H1 (cell line): Measurements from ENCODE around the gene VAV2. TPM values are rescaled to one million over a fixed set of nuclear protein-coding genes. Genes with fewer than 3 reads are reported as not detected.

Experiments used
- CTCF ChIA-PET: fragments of 300-600 bp; sonication (Branson Sonifier 250); formaldehyde crosslinking; loops from one replicate; lab custom pipeline; 2021; ENCODE audit not compliant: partially characterized antibody; lab: Charles Lee
- POLR2A ChIA-PET: fragments of 300-600 bp; sonication (Branson Sonifier 250); formaldehyde crosslinking; loops from one replicate; lab custom pipeline; 2021; ENCODE audit warnings: inconsistent platforms; ENCODE audit not compliant: partially characterized antibody; lab: Charles Lee
- DNase-seq, 2 experiments: peaks; one replicate each; pipeline versions ENCODE4 v3.0.0 to v3.0.0-alpha.2; 2010 to 2022; ENCODE audit warnings: low spot score in 2 of 2, low read depth in 1 of 2, mixed read lengths in 1 of 2
- FAIRE-seq: peaks from 2 replicates; lab custom pipeline; 2011; peaks lifted over from hg19 to GRCh38; lab: Jason Lieb, UNC
- H2AFZ ChIP-seq: 2 replicates; pipeline ENCODE4 v1.8.1; 2012; ENCODE audit warnings: low read length, inconsistent platforms
- H2AK5ac ChIP-seq: 2 replicates; pipeline ENCODE4 v1.6.1; 2013; ENCODE audit warnings: low read depth, low read length
- H2BK120ac ChIP-seq: replicated peaks from 2 replicates; pipeline ENCODE3; 2013; ENCODE audit warnings: low read depth, low read length, inconsistent platforms
- H2BK12ac ChIP-seq: 2 replicates; pipeline ENCODE4 v1.6.1; 2013; ENCODE audit warnings: low read depth, low read length
- H2BK15ac ChIP-seq: 2 replicates; pipeline ENCODE4 v1.6.1; 2013; ENCODE audit warnings: low read length
- H2BK20ac ChIP-seq: 2 replicates; pipeline ENCODE4 v1.6.1; 2013; ENCODE audit warnings: low read length
- H2BK5ac ChIP-seq: 2 replicates; pipeline ENCODE4 v1.6.1; 2013; ENCODE audit warnings: low read depth, low read length
- H3K14ac ChIP-seq: 2 replicates; pipeline ENCODE4 v1.6.1; 2013; ENCODE audit warnings: inconsistent platforms; ENCODE audit not compliant: insufficient read length
- H3K18ac ChIP-seq: 2 replicates; pipeline ENCODE4 v1.6.1; 2013; ENCODE audit warnings: low read length; ENCODE audit errors: extremely low read depth
- H3K23ac ChIP-seq: 2 replicates; pipeline ENCODE4 v1.6.1; 2013; ENCODE audit warnings: inconsistent platforms; ENCODE audit not compliant: insufficient read length
- H3K23me2 ChIP-seq: 2 replicates; pipeline ENCODE4 v1.6.1; 2013; ENCODE audit warnings: low read depth, low read length
- H3K27ac ChIP-seq: 2 replicates; pipeline ENCODE4 v1.6.1; 2011; ENCODE audit warnings: low read depth, low read length, inconsistent platforms
- H3K27me3 ChIP-seq, 4 experiments: replicated peaks in 1 of 4; 1 replicate in 1 of 4; 2 replicates in 3 of 4; pipeline versions ENCODE4 v1.6.1 to v1.8.1; 2011 to 2013; ENCODE audit warnings: low read length in 3 of 4, mild to moderate bottlenecking in 3 of 4, inconsistent platforms in 2 of 4, mixed read lengths in 2 of 4, moderate library complexity in 1 of 4; ENCODE audit not compliant: control insufficient read depth in 3 of 4, insufficient read depth in 3 of 4; ENCODE audit errors: extremely low read depth in 1 of 4
- H3K36me3 ChIP-seq, 4 experiments: 2 replicates each; pipeline versions ENCODE4 v1.6.1 to v1.8.1; 2011 to 2013; ENCODE audit warnings: mild to moderate bottlenecking in 4 of 4, low read length in 3 of 4, moderate library complexity in 2 of 4, control low read depth in 1 of 4, inconsistent platforms in 1 of 4; ENCODE audit not compliant: insufficient read depth in 4 of 4, control insufficient read depth in 2 of 4
- H3K4ac ChIP-seq: replicated peaks from 2 replicates; pipeline ENCODE3; 2013; ENCODE audit warnings: low read length, low read depth, mixed read lengths, inconsistent platforms; ENCODE audit not compliant: insufficient read length
- H3K4me1 ChIP-seq, 4 experiments: replicated peaks in 1 of 4; 1 replicate in 1 of 4; 2 replicates in 3 of 4; pipeline versions ENCODE4 v1.6.1 to v1.8.1; 2011 to 2013; ENCODE audit warnings: low read length in 3 of 4, inconsistent platforms in 2 of 4, mixed read lengths in 1 of 4; ENCODE audit not compliant: insufficient read depth in 4 of 4, control insufficient read depth in 3 of 4
- H3K4me2 ChIP-seq, 2 experiments: 2 replicates each; pipeline versions ENCODE4 v1.6.1 to v1.8.1; 2011 to 2013; ENCODE audit warnings: low read depth in 2 of 2, low read length in 2 of 2, control low read depth in 1 of 2, inconsistent platforms in 1 of 2, mild to moderate bottlenecking in 1 of 2; ENCODE audit not compliant: insufficient read depth in 1 of 2
- H3K4me3 ChIP-seq, 4 experiments: fragments of 200-600, 300-600 bp in 1 of 4; sonication (generic), shearing (Covaris generic), sonication (Bioruptor Twin) in 1 of 4; 2 replicates each; pipeline versions ENCODE4 v1.5.1 to v1.8.1; 2011 to 2016; ENCODE audit warnings: low read length in 4 of 4, low read depth in 3 of 4, control low read depth in 2 of 4, inconsistent platforms in 2 of 4, mild to moderate bottlenecking in 2 of 4, mixed read lengths in 1 of 4, moderate library complexity in 1 of 4; ENCODE audit not compliant: insufficient read depth in 2 of 4; ENCODE audit errors: extremely low read depth in 1 of 4
- H3K56ac ChIP-seq: replicated peaks from 2 replicates; pipeline ENCODE3; 2013; ENCODE audit warnings: low read depth, mild to moderate bottlenecking, mixed read lengths, low read length, inconsistent platforms; ENCODE audit not compliant: insufficient read length
- H3K79me1 ChIP-seq: 2 replicates; pipeline ENCODE4 v1.6.1; 2013; ENCODE audit warnings: low read depth, low read length, control low read depth
- H3K79me2 ChIP-seq, 2 experiments: 2 replicates each; pipeline versions ENCODE4 v1.6.1 to v1.8.1; 2012 to 2013; ENCODE audit warnings: low read length in 2 of 2, mild to moderate bottlenecking in 2 of 2, inconsistent platforms in 1 of 2; ENCODE audit not compliant: insufficient read depth in 2 of 2, control insufficient read depth in 1 of 2
- H3K9ac ChIP-seq, 4 experiments: replicated peaks in 1 of 4; 1 replicate in 1 of 4; 2 replicates in 3 of 4; pipeline versions ENCODE4 v1.6.1 to v1.8.1; 2011 to 2013; ENCODE audit warnings: low read depth in 3 of 4, low read length in 3 of 4, control low read depth in 2 of 4, mild to moderate bottlenecking in 2 of 4, moderate library complexity in 2 of 4, inconsistent platforms in 1 of 4; ENCODE audit errors: extremely low read depth in 1 of 4
- H3K9me3 ChIP-seq, 2 experiments: 2 replicates each; pipeline versions ENCODE4 v1.6.1 to v1.8.1; 2012 to 2013; ENCODE audit warnings: mild to moderate bottlenecking in 2 of 2, moderate library complexity in 2 of 2, control low read depth in 1 of 2, inconsistent platforms in 1 of 2, low read depth in 1 of 2, low read length in 1 of 2, mixed read lengths in 1 of 2; ENCODE audit not compliant: insufficient read depth in 2 of 2
- H4K20me1 ChIP-seq, 2 experiments: replicated peaks in 1 of 2; 2 replicates each; pipeline versions ENCODE3 to v1.8.1; 2011 to 2013; ENCODE audit warnings: inconsistent platforms in 2 of 2, low read length in 2 of 2, mild to moderate bottlenecking in 1 of 2; ENCODE audit not compliant: insufficient read depth in 2 of 2, control insufficient read depth in 1 of 2
- H4K5ac ChIP-seq: 2 replicates; pipeline ENCODE4 v1.6.1; 2013; ENCODE audit warnings: low read length, low read depth, mixed read lengths, inconsistent platforms; ENCODE audit not compliant: insufficient read length
- H4K8ac ChIP-seq: 2 replicates; pipeline ENCODE4 v1.8.0; 2013; ENCODE audit warnings: mild to moderate bottlenecking, moderate library complexity, low read length, inconsistent platforms; ENCODE audit not compliant: insufficient read depth; ENCODE audit errors: extremely low read depth
- H4K91ac ChIP-seq: replicated peaks from 2 replicates; pipeline ENCODE3; 2013; ENCODE audit warnings: low read length, mixed read lengths, inconsistent platforms; ENCODE audit not compliant: insufficient read length
- BRCA1 ChIP-seq: IDR thresholded peaks from 2 replicates; pipeline ENCODE4 v1.6.1; 2012; ENCODE audit warnings: low read depth, low read length, improper control_type of control experiment
- KDM1A ChIP-seq: fragments of 200-600, 300-600 bp; sonication (generic); IDR thresholded peaks from 2 replicates; pipeline ENCODE4 v1.7.1; 2016; ENCODE audit warnings: mild to moderate bottlenecking, low read length, borderline replicate concordance
- KDM5A ChIP-seq: fragments of 200-600 bp; IDR thresholded peaks from 2 replicates; pipeline ENCODE4 v1.7.1; 2012; ENCODE audit warnings: mild to moderate bottlenecking, low read length, inconsistent platforms, mixed read lengths
- WGBS, 2 experiments: shearing (Covaris generic) in 1 of 2; methylation state at CpG; one replicate each; pipeline versions ENCODE4 v1.1.6 to v1.1.7; 2013 to 2015; ENCODE audit warnings: low lambda C conversion rate in 2 of 2, mixed read lengths in 2 of 2, inconsistent platforms in 1 of 2, low coverage in 1 of 2, missing lambda C conversion rate in 1 of 2; ENCODE audit not compliant: insufficient replicate concordance in 2 of 2, insufficient coverage in 1 of 2, insufficient read length in 1 of 2; ENCODE audit errors: extremely low coverage in 1 of 2, missing lambda C conversion rate in 1 of 2; 5-methylcytosine and 5-hydroxymethylcytosine counted together
- polyA plus RNA-seq, 7 experiments: library from polyadenylated mRNA; depleted of rRNA in 3 of 7; stranded (reverse) in 5 of 7; unstranded in 2 of 7; fragments of >200 nt in 5 of 7; fragments of 200-250 nt in 2 of 7; gene quantifications; 1 replicate in 5 of 7; 2 replicates in 1 of 7; 4 replicates in 1 of 7; pipeline versions ENCODE4 v1.2.1 to v1.2.3, GENCODE V29; 2011 to 2013; ENCODE audit warnings: missing spikeins in 2 of 7, mixed read lengths in 2 of 7
- total RNA-seq: library from RNA; stranded (reverse); fragmentation: NEBNext Ultra II Directional; extraction: Animal tissue kit (Norgen Biotek cat#: 25700); gene quantifications from 2 replicates; pipeline ENCODE4 v1.2.1, GENCODE V29; 2021

The VAV2 gene
- total and polyA plus RNA-seq, 2 of the 8 experiments (the other 6 are each of a cell fraction or from before 2014, with no cell fraction given): 13.6 to 37.6 TPM

DNA sequence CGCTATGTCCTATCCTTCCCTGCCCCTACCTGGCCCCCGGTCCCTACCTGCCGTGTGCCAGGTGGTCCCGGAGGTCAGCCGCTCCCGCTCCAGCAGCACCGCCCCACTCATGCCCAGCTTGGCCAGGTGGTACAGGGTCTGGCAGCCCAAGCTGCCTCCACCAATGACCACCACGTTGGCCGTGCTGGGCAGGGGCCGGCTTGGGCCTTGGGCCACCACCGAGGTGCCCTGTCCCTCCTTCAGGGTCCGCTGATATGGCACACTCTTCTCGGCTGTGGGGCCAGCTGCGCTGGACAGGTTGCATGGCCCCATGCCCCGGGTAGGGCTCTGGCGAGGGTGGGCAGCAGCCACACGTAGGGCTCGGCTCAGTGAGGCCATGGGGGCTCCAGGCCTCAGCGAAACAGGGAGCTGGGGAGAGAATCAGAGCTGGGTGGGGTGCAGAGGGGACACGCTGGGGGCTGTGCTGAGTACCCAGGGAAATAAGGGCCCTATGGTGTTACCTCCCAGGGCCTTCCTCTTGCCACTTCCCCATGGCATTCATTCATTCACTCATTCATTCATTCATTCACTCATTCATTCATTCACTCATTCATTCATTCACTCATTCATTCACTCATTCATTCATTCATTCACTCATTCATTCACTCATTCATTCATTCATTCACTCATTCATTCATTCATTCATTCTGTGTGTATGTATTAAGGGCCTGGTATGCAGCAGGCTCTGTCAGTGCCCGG, 258.2 kb downstream of the VAV2 start:
- Histone ChIP-seq H3K27ac (no peak overlapping the region), H2BK20ac (no peak overlapping the region), H3K18ac (no peak overlapping the region), H3K4ac (no peak overlapping the region), H2AK5ac (no peak overlapping the region), H3K23ac (no peak overlapping the region), H2BK5ac (no peak overlapping the region), H4K20me1 (peaks cover 0 to 3% of the 10 kb centered on the region in 2 experiments), H3K27me3 (no peaks in the 10 kb centered on the region), H3K23me2 (peaks cover 2% of the 10 kb centered on the region; the same call in 1 of the 2 replicates), H3K79me2 (no peaks in the 10 kb centered on the region), H3K4me2 (no peak overlapping the region; a peak in 1 of 4 replicates), H4K8ac (no peak overlapping the region), H4K5ac (no peak overlapping the region), H3K9me3 (no peaks in the 10 kb centered on the region), H2BK120ac (no peak overlapping the region), H2BK15ac (no peak overlapping the region), H3K4me1 (peaks cover 0 to 29% (median 23%) of the 10 kb centered on the region in 4 experiments; a peak in 6 of 7 replicates), H3K4me3 (no peak overlapping the region), H3K56ac (no peak overlapping the region), H2AFZ (no peak overlapping the region), H3K14ac (no peak overlapping the region), H4K91ac (peak overlapping the region; percentile 40), H3K36me3 (no peaks in the 10 kb centered on the region), H3K9ac (no peak overlapping the region), H2BK12ac (no peak overlapping the region), H3K79me1 (no peaks in the 10 kb centered on the region)
- POLR2A ChIA-PET: interaction anchor here (1.1 kb wide), 1 partner anchor 194 kb away, joined by 3 read pairs; no protein-coding TSS in a partner anchor
- WGBS, 2 experiments: 93% methylated on average over 18 of the region's 21 CpGs; no CpG with 5 or more reads in 1 of the 2 experiments
- CTCF ChIA-PET: interaction anchor here (0.9 to 8.8 kb wide), 9 partner anchors 9 to 204 kb away, joined by 3 to 44 read pairs (median 5); no protein-coding TSS in a partner anchor
- TF ChIP-seq KDM5A: no peak
- TF ChIP-seq BRCA1: peak; percentile 66
- TF ChIP-seq KDM1A: 0 out of 2 replicates have a peak, but pooled peaks have one; percentile 16
- FAIRE-seq (no peak), DNase-seq (no peak)
